Measurements from ENCODE around the gene KRTAP4-8. TPM values are rescaled to one million over a fixed set of nuclear protein-coding genes. Genes with fewer than 3 reads are reported as not detected.

The KRTAP4-8 gene
- total RNA-seq, 1 experiment from 2014 or later: not detected

Other genes starting within 250 kb of the KRTAP4-8 start
- not detected in 2 replicates for gene KRT12, start 230.9 kb downstream of the KRTAP4-8 start, total RNA-seq (2014; rRNA removed; shearing (Covaris generic))
- gene KRT20, start 212.9 kb downstream of the KRTAP4-8 start, total RNA-seq (2014; rRNA removed; shearing (Covaris generic)): 0.08 and 0.28 TPM in 2 replicates
- gene KRT23, start 160.5 kb downstream of the KRTAP4-8 start, total RNA-seq (2014; rRNA removed; shearing (Covaris generic)): not detected in 2 replicates
- not detected in 2 replicates for gene KRT39, start 131.2 kb downstream of the KRTAP4-8 start, total RNA-seq (2014; rRNA removed; shearing (Covaris generic))
- not detected in 2 replicates for gene KRT40, start 113.8 kb downstream of the KRTAP4-8 start, total RNA-seq (2014; rRNA removed; shearing (Covaris generic))
- not detected in 2 replicates for gene KRTAP3-3, start 104.0 kb downstream of the KRTAP4-8 start, total RNA-seq (2014; rRNA removed; shearing (Covaris generic))
- gene KRTAP3-2, start 98.2 kb downstream of the KRTAP4-8 start, total RNA-seq (2014; rRNA removed; shearing (Covaris generic)): not detected in 2 replicates
- gene KRTAP3-1, start 89.0 kb downstream of the KRTAP4-8 start, total RNA-seq (2014; rRNA removed; shearing (Covaris generic)): not detected in 2 replicates
- not detected in 2 replicates for gene KRTAP1-5, start 70.9 kb downstream of the KRTAP4-8 start, total RNA-seq (2014; rRNA removed; shearing (Covaris generic))
- gene KRTAP1-4, start 67.9 kb downstream of the KRTAP4-8 start, total RNA-seq (2014; rRNA removed; shearing (Covaris generic)): not detected in 2 replicates
- not detected in 2 replicates for gene KRTAP1-3, start 63.3 kb downstream of the KRTAP4-8 start, total RNA-seq (2014; rRNA removed; shearing (Covaris generic))
- not detected in 2 replicates for gene KRTAP1-1, start 56.7 kb downstream of the KRTAP4-8 start, total RNA-seq (2014; rRNA removed; shearing (Covaris generic))
- gene KRTAP2-1, start 50.8 kb downstream of the KRTAP4-8 start, total RNA-seq (2014; rRNA removed; shearing (Covaris generic)): not detected in 2 replicates
- not detected in 2 replicates for gene KRTAP2-2, start 42.9 kb downstream of the KRTAP4-8 start, total RNA-seq (2014; rRNA removed; shearing (Covaris generic))
- not detected in 2 replicates for gene KRTAP2-3, start 38.0 kb downstream of the KRTAP4-8 start, total RNA-seq (2014; rRNA removed; shearing (Covaris generic))
- gene KRTAP2-4, start 32.3 kb downstream of the KRTAP4-8 start, total RNA-seq (2014; rRNA removed; shearing (Covaris generic)): not detected in 2 replicates
- gene KRTAP4-7, start 14.0 kb downstream of the KRTAP4-8 start, total RNA-seq (2014; rRNA removed; shearing (Covaris generic)): 0.18 TPM in 1 of 2 replicates, not detected in the other
- not detected in 2 replicates for gene KRTAP4-16, start 4.1 kb upstream of the KRTAP4-8 start, total RNA-seq (2014; rRNA removed; shearing (Covaris generic))
- not detected in 2 replicates for gene KRTAP4-9, start 7.2 kb upstream of the KRTAP4-8 start, total RNA-seq (2014; rRNA removed; shearing (Covaris generic))
- not detected in 2 replicates for gene KRTAP4-11, start 20.2 kb upstream of the KRTAP4-8 start, total RNA-seq (2014; rRNA removed; shearing (Covaris generic))
- gene KRTAP4-12, start 26.0 kb upstream of the KRTAP4-8 start, total RNA-seq (2014; rRNA removed; shearing (Covaris generic)): 0.22 TPM in 1 of 2 replicates, not detected in the other
- gene KRTAP4-6, start 42.4 kb upstream of the KRTAP4-8 start, total RNA-seq (2014; rRNA removed; shearing (Covaris generic)): not detected in 2 replicates
- not detected in 2 replicates for gene KRTAP4-5, start 51.7 kb upstream of the KRTAP4-8 start, total RNA-seq (2014; rRNA removed; shearing (Covaris generic))
- not detected in 2 replicates for gene KRTAP4-4, start 62.6 kb upstream of the KRTAP4-8 start, total RNA-seq (2014; rRNA removed; shearing (Covaris generic))
- gene KRTAP4-3, start 70.1 kb upstream of the KRTAP4-8 start, total RNA-seq (2014; rRNA removed; shearing (Covaris generic)): not detected in 2 replicates
- 0.14 TPM in 1 of 2 replicates, not detected in the other for gene KRTAP4-2, start 80.1 kb upstream of the KRTAP4-8 start, total RNA-seq (2014; rRNA removed; shearing (Covaris generic))
- gene KRTAP4-1, start 86.8 kb upstream of the KRTAP4-8 start, total RNA-seq (2014; rRNA removed; shearing (Covaris generic)): not detected in 2 replicates
- not detected in 2 replicates for gene KRTAP9-1, start 91.7 kb upstream of the KRTAP4-8 start, total RNA-seq (2014; rRNA removed; shearing (Covaris generic))
- not detected in 2 replicates for gene KRTAP9-2, start 128.5 kb upstream of the KRTAP4-8 start, total RNA-seq (2014; rRNA removed; shearing (Covaris generic))
- gene KRTAP9-3, start 134.3 kb upstream of the KRTAP4-8 start, total RNA-seq (2014; rRNA removed; shearing (Covaris generic)): not detected in 2 replicates
- not detected in 2 replicates for gene KRTAP9-8, start 139.9 kb upstream of the KRTAP4-8 start, total RNA-seq (2014; rRNA removed; shearing (Covaris generic))
- gene KRTAP9-4, start 151.5 kb upstream of the KRTAP4-8 start, total RNA-seq (2014; rRNA removed; shearing (Covaris generic)): 0.10 TPM in 1 of 2 replicates, not detected in the other
- not detected in 2 replicates for gene KRTAP9-9, start 157.2 kb upstream of the KRTAP4-8 start, total RNA-seq (2014; rRNA removed; shearing (Covaris generic))
- not detected in 2 replicates for gene KRTAP9-6, start 167.2 kb upstream of the KRTAP4-8 start, total RNA-seq (2014; rRNA removed; shearing (Covaris generic))
- gene KRTAP9-7, start 177.6 kb upstream of the KRTAP4-8 start, total RNA-seq (2014; rRNA removed; shearing (Covaris generic)): not detected in 2 replicates
- gene KRTAP29-1, start 204.7 kb upstream of the KRTAP4-8 start, total RNA-seq (2014; rRNA removed; shearing (Covaris generic)): not detected in 2 replicates
- not detected in 2 replicates for gene KRTAP16-1, start 211.2 kb upstream of the KRTAP4-8 start, total RNA-seq (2014; rRNA removed; shearing (Covaris generic))
- gene KRTAP17-1, start 217.6 kb upstream of the KRTAP4-8 start, total RNA-seq (2014; rRNA removed; shearing (Covaris generic)): not detected in 2 replicates